MM.1S (cell line): ENCODE measurements around the gene VAC14.

Experiments used
- DNase-seq: peaks from one replicate; pipeline ENCODE4 v3.0.0-alpha.2; 2015
- H2AFZ ChIP-seq: fragments of 300-600 bp; sonication (generic); 2 replicates; pipeline ENCODE4 v1.6.0; 2016; ENCODE audit warnings: antibody characterized with exemption, low read length
- H3F3A ChIP-seq: fragments of 300-600 bp; sonication (generic); 2 replicates; pipeline ENCODE4 v1.6.1; 2016; ENCODE audit warnings: mild to moderate bottlenecking, antibody characterized with exemption, low read length, moderate library complexity, mixed read lengths; ENCODE audit not compliant: insufficient read depth
- H3K27ac ChIP-seq: fragments of 300-600 bp; sonication (generic); 2 replicates; pipeline ENCODE4 v1.5.1; 2016; ENCODE audit warnings: mild to moderate bottlenecking, low read length
- H3K27me3 ChIP-seq: fragments of 300-600 bp; sonication (generic); replicated peaks from 2 replicates; pipeline ENCODE4 v1.6.0; 2016; ENCODE audit warnings: low read length; ENCODE audit not compliant: insufficient read depth
- H3K36me3 ChIP-seq: fragments of 300-600 bp; sonication (generic); replicated peaks from 2 replicates; pipeline ENCODE4 v1.6.1; 2016; ENCODE audit warnings: mild to moderate bottlenecking, low read length, mixed read lengths; ENCODE audit not compliant: insufficient read depth
- H3K4me1 ChIP-seq: fragments of 300-600 bp; sonication (generic); 2 replicates; pipeline ENCODE4 v1.6.1; 2016; ENCODE audit warnings: low read length, mixed read lengths
- H3K4me2 ChIP-seq: fragments of 300-600 bp; sonication (generic); 2 replicates; pipeline ENCODE4 v1.6.0; 2016; ENCODE audit warnings: low read depth, low read length
- H3K4me3 ChIP-seq: fragments of 300-600 bp; sonication (generic); 2 replicates; pipeline ENCODE4 v1.5.1; 2016; ENCODE audit warnings: low read length, mixed read lengths
- H3K79me2 ChIP-seq: fragments of 300-600 bp; sonication (generic); 2 replicates; pipeline ENCODE4 v1.6.1; 2016; ENCODE audit warnings: mixed run types, low read length, mixed read lengths
- H3K9ac ChIP-seq: fragments of 300-600 bp; sonication (generic); 2 replicates; pipeline ENCODE4 v1.6.1; 2016; ENCODE audit warnings: low read length, mixed read lengths
- H3K9me2 ChIP-seq: fragments of 300-600 bp; sonication (generic); replicated peaks from 2 replicates; pipeline ENCODE4 v1.6.1; 2016; ENCODE audit warnings: mild to moderate bottlenecking, low read length, mixed read lengths; ENCODE audit not compliant: insufficient read depth
- H3K9me3 ChIP-seq: fragments of 300-600 bp; sonication (generic); replicated peaks from 2 replicates; pipeline ENCODE4 v1.6.1; 2016; ENCODE audit warnings: mild to moderate bottlenecking, low read length, mixed read lengths; ENCODE audit not compliant: insufficient read depth
- H4K20me1 ChIP-seq: fragments of 300-600 bp; sonication (generic); 2 replicates; pipeline ENCODE4 v1.6.1; 2016; ENCODE audit warnings: mild to moderate bottlenecking, low read length, moderate library complexity, mixed read lengths; ENCODE audit not compliant: insufficient read depth
- EZH2 ChIP-seq: fragments of 300-600 bp; sonication (generic); optimal IDR thresholded peaks from 2 replicates; pipeline ENCODE3; 2017; ENCODE audit warnings: low read depth, mild to moderate bottlenecking, antibody characterized with exemption, low read length, mixed read lengths
- EZH2phosphoT487 ChIP-seq: fragments of 300-600 bp; sonication (generic); IDR thresholded peaks from 2 replicates; pipeline ENCODE4 v1.6.1; 2018; ENCODE audit warnings: antibody characterized with exemption, low read length
- TF ChIP-seq, protein P1 (sequence below): fragments of 300-600 bp; sonication (generic); IDR thresholded peaks from 2 replicates; pipeline ENCODE4 v1.5.1; 2016; ENCODE audit warnings: antibody characterized with exemption, low read length, mixed read lengths

Gene VAC14

DNA sequence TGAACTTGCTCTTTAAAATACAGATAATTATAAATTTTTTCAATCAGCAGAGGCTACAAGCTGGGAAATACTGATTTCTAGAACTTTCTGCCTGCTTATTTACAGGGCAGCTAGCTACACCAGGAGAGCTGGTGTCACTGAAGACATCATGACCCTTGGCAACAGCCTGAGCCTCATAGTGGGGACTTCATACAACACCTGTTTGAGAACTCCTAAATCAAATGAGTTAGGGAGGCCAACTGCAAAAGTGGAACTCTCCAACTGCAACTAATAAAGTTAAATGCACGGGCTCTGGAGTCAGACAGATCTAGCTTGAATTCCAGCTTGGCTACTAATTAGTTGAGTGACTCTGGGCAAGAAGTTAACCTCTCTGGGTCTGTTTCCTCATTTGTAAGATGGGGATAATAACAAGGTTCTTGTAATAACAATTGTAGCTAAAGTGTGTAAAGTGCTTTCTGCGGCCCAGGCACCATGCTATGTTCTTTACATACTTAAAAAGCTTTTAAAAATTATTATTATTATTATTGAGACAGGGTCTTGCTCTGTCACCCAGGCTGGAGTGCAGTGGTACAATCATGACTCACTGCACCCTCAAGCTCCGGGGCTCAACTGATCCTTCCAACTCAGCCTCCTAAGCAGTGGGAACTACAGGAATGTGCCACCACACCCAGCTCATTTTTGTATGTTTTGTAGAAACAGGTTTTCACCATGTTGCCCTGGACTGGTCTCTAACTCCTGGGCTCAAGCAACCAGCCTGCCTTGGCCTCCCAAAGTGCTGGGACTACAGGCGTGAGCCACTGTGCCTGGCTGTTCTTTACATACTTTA, 33.4 kb downstream of the VAC14 start:
- no peaks in the 10 kb centered on the region for H3K36me3 ChIP-seq
- no peak overlapping the region for H3K4me2 ChIP-seq
- H3K27ac ChIP-seq = no peak overlapping the region

GRCh38 chr16:70766658-70767057, 34.3 kb downstream of the VAC14 start:
- no peaks in the 10 kb centered on the region for H3F3A ChIP-seq
- H3K9ac ChIP-seq = no peak overlapping the region
- no peak overlapping the region for H3K4me3 ChIP-seq
- no peak overlapping the region for H3K4me2 ChIP-seq
- no peaks in the 10 kb centered on the region for H3K9me2 ChIP-seq
- no peaks in the 10 kb centered on the region for H3K27me3 ChIP-seq
- no peaks in the 10 kb centered on the region for H3K36me3 ChIP-seq
- H3K79me2 ChIP-seq = no peaks in the 10 kb centered on the region
- no peak overlapping the region for H3K27ac ChIP-seq
- no peak overlapping the region for H2AFZ ChIP-seq
- no peaks in the 10 kb centered on the region for H3K4me1 ChIP-seq
- DNase-seq = no peak
- H4K20me1 ChIP-seq = no peaks in the 10 kb centered on the region
- TF ChIP-seq, protein P1, sequence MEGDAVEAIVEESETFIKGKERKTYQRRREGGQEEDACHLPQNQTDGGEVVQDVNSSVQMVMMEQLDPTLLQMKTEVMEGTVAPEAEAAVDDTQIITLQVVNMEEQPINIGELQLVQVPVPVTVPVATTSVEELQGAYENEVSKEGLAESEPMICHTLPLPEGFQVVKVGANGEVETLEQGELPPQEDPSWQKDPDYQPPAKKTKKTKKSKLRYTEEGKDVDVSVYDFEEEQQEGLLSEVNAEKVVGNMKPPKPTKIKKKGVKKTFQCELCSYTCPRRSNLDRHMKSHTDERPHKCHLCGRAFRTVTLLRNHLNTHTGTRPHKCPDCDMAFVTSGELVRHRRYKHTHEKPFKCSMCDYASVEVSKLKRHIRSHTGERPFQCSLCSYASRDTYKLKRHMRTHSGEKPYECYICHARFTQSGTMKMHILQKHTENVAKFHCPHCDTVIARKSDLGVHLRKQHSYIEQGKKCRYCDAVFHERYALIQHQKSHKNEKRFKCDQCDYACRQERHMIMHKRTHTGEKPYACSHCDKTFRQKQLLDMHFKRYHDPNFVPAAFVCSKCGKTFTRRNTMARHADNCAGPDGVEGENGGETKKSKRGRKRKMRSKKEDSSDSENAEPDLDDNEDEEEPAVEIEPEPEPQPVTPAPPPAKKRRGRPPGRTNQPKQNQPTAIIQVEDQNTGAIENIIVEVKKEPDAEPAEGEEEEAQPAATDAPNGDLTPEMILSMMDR = no peak
- TF ChIP-seq EZH2 (no peak), EZH2phosphoT487 (no peak)
- H3K9me3 ChIP-seq = no peaks in the 10 kb centered on the region

More for the DNA sequence above, 33.4 kb downstream of the VAC14 start:
- no peaks in the 10 kb centered on the region for H3K4me1 ChIP-seq
- no peaks in the 10 kb centered on the region for H3F3A ChIP-seq
- TF ChIP-seq EZH2 (no peak), EZH2phosphoT487 (no peak)
- TF ChIP-seq, protein P1 = no peak
- H3K9me3 ChIP-seq = no peaks in the 10 kb centered on the region
- H3K4me3 ChIP-seq = no peak overlapping the region
- no peaks in the 10 kb centered on the region for H3K27me3 ChIP-seq
- H3K9me2 ChIP-seq = no peaks in the 10 kb centered on the region
- H4K20me1 ChIP-seq = no peaks in the 10 kb centered on the region
- no peaks in the 10 kb centered on the region for H3K79me2 ChIP-seq
- H2AFZ ChIP-seq = no peak overlapping the region
- DNase-seq = no peak
- H3K9ac ChIP-seq = no peak overlapping the region

DNA sequence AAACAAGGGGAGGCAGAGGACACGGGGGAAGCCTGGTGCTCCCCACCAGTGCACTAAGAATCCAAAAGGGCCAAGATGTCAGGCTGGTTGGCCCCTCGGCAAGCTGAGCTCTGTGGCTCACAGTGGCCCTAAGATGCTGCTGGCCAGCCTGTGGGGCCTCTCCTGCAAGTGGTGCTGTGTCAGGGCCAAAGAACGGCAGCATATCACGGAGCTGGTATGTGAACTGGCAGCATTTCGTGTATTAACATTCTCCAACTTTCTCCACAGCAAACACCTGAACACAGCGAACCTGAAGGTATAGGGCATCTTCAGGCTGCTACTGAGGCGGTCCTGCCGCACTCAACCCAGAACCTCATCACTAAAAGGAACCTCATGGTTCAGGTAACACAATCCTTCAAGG, 34.8 kb downstream of the VAC14 start:
- Histone ChIP-seq H3K9me2 (no peaks in the 10 kb centered on the region), H3K4me3 (no peak overlapping the region), H3K27ac (no peak overlapping the region), H3K4me1 (no peaks in the 10 kb centered on the region), H3K9ac (no peak overlapping the region), H3K9me3 (no peaks in the 10 kb centered on the region), H3K36me3 (no peaks in the 10 kb centered on the region), H3K27me3 (no peaks in the 10 kb centered on the region), H3F3A (no peaks in the 10 kb centered on the region), H2AFZ (no peak overlapping the region), H3K4me2 (no peak overlapping the region), H4K20me1 (no peaks in the 10 kb centered on the region), H3K79me2 (no peaks in the 10 kb centered on the region)
- no peak for DNase-seq
- TF ChIP-seq EZH2 (no peak), EZH2phosphoT487 (no peak)
- TF ChIP-seq, protein P1 = no peak
